NCI-H345 treated with DMSO at 0.1 percent for 48 hours (cell line): ENCODE results near the gene SCN4A.
"Not testable (repeated sequence)": the region's sequence is repeated elsewhere in the genome, so short reads cannot be mapped to it uniquely, and the experiment has no call there.

Source experiments
- DNase-seq: peaks from one replicate; lab custom pipeline; 2025; ENCODE audit not compliant: unreplicated experiment; lab: John Stamatoyannopoulos, UW

Gene SCN4A

GRCh38 chr17:63972796-63973195 is at the start of gene SCN4A:
Gene SCN4A (minus strand): TSS chr17:63972918. CDS start chr17:63972841, 77 bp downstream.
- no peak for DNase-seq

- no peak for DNase-seq
Observed at GRCh38 chr17:64020056-64020766, 47.5 kb upstream of the SCN4A start, which contains the start of gene ICAM2. Gene ICAM2 (minus strand): TSS chr17:64020633. CDS start chr17:64006691, 13,942 bp downstream.

GRCh38 chr17:64019551-64019961 is 46.8 kb upstream of the SCN4A start:
- not testable (repeated sequence) for DNase-seq

- DNase-seq = no peak
Observed at GRCh38 chr17:64017381-64017980, 44.8 kb upstream of the SCN4A start.

GRCh38 chr17:64016974-64017373 is 44.3 kb upstream of the SCN4A start:
- no peak for DNase-seq

GRCh38 chr17:64016231-64016784 is 43.6 kb upstream of the SCN4A start:
- no peak for DNase-seq

- no peak for DNase-seq
Observed at GRCh38 chr17:64015447-64015846, 42.7 kb upstream of the SCN4A start.

GRCh38 chr17:64009571-64010402 is 37.1 kb upstream of the SCN4A start:
- no peak for DNase-seq

GRCh38 chr17:64008830-64009229 is 36.1 kb upstream of the SCN4A start:
- no peak for DNase-seq

- no peak for DNase-seq
Observed at GRCh38 chr17:64008346-64008745, 35.6 kb upstream of the SCN4A start.

- DNase-seq = no peak
Observed at GRCh38 chr17:64007838-64008282, 35.1 kb upstream of the SCN4A start.

GRCh38 chr17:64007089-64007837 is 34.5 kb upstream of the SCN4A start:
- not testable (repeated sequence) for DNase-seq

- DNase-seq = no peak
Observed at GRCh38 chr17:64006361-64007088, 33.8 kb upstream of the SCN4A start.

GRCh38 chr17:64005734-64006167 is 33.0 kb upstream of the SCN4A start:
- DNase-seq = peak; percentile 68

GRCh38 chr17:64004903-64005733 is 32.4 kb upstream of the SCN4A start:
- DNase-seq = peak; percentile 12

GRCh38 chr17:64004218-64004770 is 31.6 kb upstream of the SCN4A start:
- no peak for DNase-seq

- DNase-seq = no peak
Observed at GRCh38 chr17:64003526-64004121, 30.9 kb upstream of the SCN4A start.
